Stimulated activated CD4-positive, alpha-beta T cell treated with anti-CD3 and anti-CD28 coated beads, Interleukin-4, amount 100 ng/mL, for 1 hour (primary cell): ENCODE data around the gene CACNA1G.
A peak's percentile ranks its signal among the peaks of the same experiment; 100 is the strongest.

Source experiments
- DNase-seq: peaks from one replicate; pipeline ENCODE4 v3.0.0-alpha.2; 2020

Gene CACNA1G

GRCh38 chr17:50549256-50549941 lies 11.1 kb upstream of the CACNA1G start:
- DNase-seq = no peak

- DNase-seq = no peak
These were observed 10.5 kb upstream of the CACNA1G start for GRCh38 chr17:50549969-50550368.

- no peak for DNase-seq
These were observed 9.7 kb upstream of the CACNA1G start for GRCh38 chr17:50550661-50551432.

GRCh38 chr17:50551433-50551815 lies 9.1 kb upstream of the CACNA1G start:
- DNase-seq = no peak

- DNase-seq = no peak
These were observed 8.6 kb upstream of the CACNA1G start for GRCh38 chr17:50551884-50552283.

GRCh38 chr17:50554201-50554600 lies 6.3 kb upstream of the CACNA1G start:
- DNase-seq = no peak

GRCh38 chr17:50556803-50557202 lies 3.7 kb upstream of the CACNA1G start:
- no peak for DNase-seq

- no peak for DNase-seq
These were observed 2.9 kb upstream of the CACNA1G start for GRCh38 chr17:50557630-50558029.

GRCh38 chr17:50558091-50558490 lies 2.4 kb upstream of the CACNA1G start:
- no peak for DNase-seq

- no peak for DNase-seq
These were observed 2.0 kb upstream of the CACNA1G start for GRCh38 chr17:50558581-50558940.

- DNase-seq = no peak
These were observed 1.4 kb upstream of the CACNA1G start for GRCh38 chr17:50558941-50559614.

- peak; percentile 28 for DNase-seq
These were observed 786 bp upstream of the CACNA1G start for GRCh38 chr17:50559674-50560184.

GRCh38 chr17:50560931-50561745 lies 623 bp downstream of the CACNA1G start:
- peak; percentile 19 for DNase-seq

GRCh38 chr17:50561746-50562141 lies 1.2 kb downstream of the CACNA1G start:
- DNase-seq = no peak

- DNase-seq = no peak
These were observed 2.0 kb downstream of the CACNA1G start for GRCh38 chr17:50562242-50563091.

GRCh38 chr17:50563092-50563511 lies 2.6 kb downstream of the CACNA1G start:
- no peak for DNase-seq

- DNase-seq = no peak
These were observed 4.4 kb downstream of the CACNA1G start for GRCh38 chr17:50564916-50565315.

GRCh38 chr17:50565402-50566350 lies 5.2 kb downstream of the CACNA1G start:
- no peak for DNase-seq

GRCh38 chr17:50566886-50567285 lies 6.4 kb downstream of the CACNA1G start:
- DNase-seq = no peak

GRCh38 chr17:50568659-50569058 lies 8.1 kb downstream of the CACNA1G start:
- DNase-seq = no peak

GRCh38 chr17:50569592-50569991 lies 9.1 kb downstream of the CACNA1G start:
- no peak for DNase-seq
